Spleen (tissue), 11 donors: ENCODE measurements around the gene RRBP1. TPM values are rescaled to one million over a fixed set of nuclear protein-coding genes. Genes with fewer than 3 reads are reported as not detected.

Experiments
- DNase-seq: peaks from one replicate; pipeline ENCODE4 v3.0.0-alpha.2; 2020
- H3K27ac ChIP-seq, 8 donors: fragments of 200-600 bp; sonication (generic) in 7 of 8; 1 replicate in 4 of 8; 2 replicates in 4 of 8; pipeline versions ENCODE4 v1.5.0 to v1.8.0; 2016 to 2021; ENCODE audit warnings: inconsistent platforms in 4 of 8, mild to moderate bottlenecking in 4 of 8, moderate library complexity in 1 of 8
- H3K27me3 ChIP-seq, 7 donors: fragments of 200-600 bp; sonication (generic) in 6 of 7; replicated peaks in 1 of 7; 1 replicate in 4 of 7; 2 replicates in 3 of 7; pipeline versions ENCODE4 v1.5.0 to v1.8.0; 2016 to 2021; ENCODE audit warnings: inconsistent platforms in 3 of 7, mild to moderate bottlenecking in 1 of 7
- H3K36me3 ChIP-seq, 6 donors: fragments of 200-600 bp; sonication (generic) in 5 of 6; 1 replicate in 4 of 6; 2 replicates in 2 of 6; pipeline versions ENCODE4 v1.5.0 to v1.8.0; 2016 to 2021; ENCODE audit warnings: inconsistent platforms in 2 of 6
- H3K4me1 ChIP-seq, 6 donors: fragments of 200-600 bp; sonication (generic) in 5 of 6; 1 replicate in 3 of 6; 2 replicates in 3 of 6; pipeline versions ENCODE4 v1.5.0 to v1.8.0; 2016 to 2021; ENCODE audit warnings: inconsistent platforms in 3 of 6
- H3K4me3 ChIP-seq, 8 donors: fragments of 200-600 bp; sonication (generic) in 7 of 8; 1 replicate in 4 of 8; 2 replicates in 4 of 8; pipeline versions ENCODE4 v1.5.0 to v1.8.0; 2016 to 2021; ENCODE audit warnings: inconsistent platforms in 4 of 8, mild to moderate bottlenecking in 4 of 8, moderate library complexity in 2 of 8
- H3K9me3 ChIP-seq, 8 donors: fragments of 200-600 bp; sonication (generic) in 7 of 8; 1 replicate in 4 of 8; 2 replicates in 4 of 8; pipeline versions ENCODE4 v1.5.0 to v1.8.0; 2016 to 2021; ENCODE audit warnings: inconsistent platforms in 4 of 8
- POLR2A ChIP-seq, 3 donors: fragments of 450-650 bp; IDR thresholded peaks; one replicate each; pipeline ENCODE4 v1.5.1; 2017; ENCODE audit warnings: antibody characterized with exemption in 3 of 3, mild to moderate bottlenecking in 1 of 3
- POLR2AphosphoS5 ChIP-seq, 3 donors: sonication (generic); formaldehyde crosslinking; IDR thresholded peaks; one replicate each; pipeline ENCODE4 v1.5.1; 2017; ENCODE audit warnings: antibody characterized with exemption in 3 of 3
- WGBS, 5 donors: extraction: QIAGEN DNeasy Blood & Tissue Kit in 3 of 5; methylation state at CpG; one replicate each; pipeline versions ENCODE4 v1.1.5 to v1.1.7; 2013 to 2018; 5-methylcytosine and 5-hydroxymethylcytosine counted together
- intact Hi-C: fragments of 100-400 bp; cut with DNase I; formaldehyde crosslinking; loops from one replicate; pipeline ENCODE4 v1.15.0; 2023; ENCODE audit warnings: low total_unique reads
- polyA plus RNA-seq, 3 donors: library from polyadenylated mRNA; stranded (reverse); fragments of 200-250 nt; gene quantifications; one replicate each; pipeline ENCODE4 v1.2.1, GENCODE V29; 2013
- total RNA-seq, 7 donors: library from RNA; depleted of rRNA in 3 of 7; stranded (reverse); fragments of >200 nt in 3 of 7; fragmentation: NEBNext Ultra II Directional in 4 of 7; extraction: Animal tissue kit (Norgen Biotek cat#: 25700) in 4 of 7; gene quantifications; one replicate each; pipeline versions ENCODE4 v1.1.0 to v1.2.1, GENCODE V29; 2016 to 2021
- TF ChIP-seq, protein P1 (sequence below), 11 experiments: fragments of 200-600 bp in 7 of 11; fragments of 450-650 bp in 4 of 11; sonication (generic) in 4 of 11; IDR thresholded peaks in 8 of 11; conservative IDR thresholded peaks in 3 of 11; 1 replicate in 7 of 11; 2 replicates in 4 of 11; pipeline versions ENCODE4 v1.4.0 to v1.8.0; 2016 to 2021; ENCODE audit warnings: antibody characterized with exemption in 11 of 11, inconsistent platforms in 4 of 11, mild to moderate bottlenecking in 1 of 11
- donor health status: healthy with polysubstance abuse.
- donor health status: DM: no; HTN: no; CAD: no; lungs with moderate emphysema.
- donor health status: DM: no; HTN: no; CAD: no.
- donor health status: Bipolar disorder and iron deficiency.
- donor health status: healthy.
- donor health status: DM: no; HTN: no; CAD: no.
- donor health status: DM: yes; HTN: yes; CAD: no.

The RRBP1 gene
- total and polyA plus RNA-seq, 10 donors: 17.0 to 164 (median 114) TPM

GRCh38 chr20:17723301-17723691, 41.3 kb upstream of the RRBP1 start:
- WGBS, 5 donors: 82 to 93% (median 88%) methylated on average over 5 of the region's 5 CpGs
- intact Hi-C loops: no loop called here
- Histone ChIP-seq H3K27me3 (peaks cover 0 to 6% (median 0%) of the 10 kb centered on the region in 7 donors), H3K9me3 (no peaks in the 10 kb centered on the region), H3K27ac (no peak overlapping the region), H3K4me1 (no peaks in the 10 kb centered on the region), H3K4me3 (no peak overlapping the region), H3K36me3 (no peaks in the 10 kb centered on the region)
- DNase-seq: no peak
- TF ChIP-seq POLR2AphosphoS5 (IDR thresholded peaks at IDR 0.05): no peak
- TF ChIP-seq POLR2A (IDR thresholded peaks at IDR 0.05): no peak
- TF ChIP-seq, protein P1, sequence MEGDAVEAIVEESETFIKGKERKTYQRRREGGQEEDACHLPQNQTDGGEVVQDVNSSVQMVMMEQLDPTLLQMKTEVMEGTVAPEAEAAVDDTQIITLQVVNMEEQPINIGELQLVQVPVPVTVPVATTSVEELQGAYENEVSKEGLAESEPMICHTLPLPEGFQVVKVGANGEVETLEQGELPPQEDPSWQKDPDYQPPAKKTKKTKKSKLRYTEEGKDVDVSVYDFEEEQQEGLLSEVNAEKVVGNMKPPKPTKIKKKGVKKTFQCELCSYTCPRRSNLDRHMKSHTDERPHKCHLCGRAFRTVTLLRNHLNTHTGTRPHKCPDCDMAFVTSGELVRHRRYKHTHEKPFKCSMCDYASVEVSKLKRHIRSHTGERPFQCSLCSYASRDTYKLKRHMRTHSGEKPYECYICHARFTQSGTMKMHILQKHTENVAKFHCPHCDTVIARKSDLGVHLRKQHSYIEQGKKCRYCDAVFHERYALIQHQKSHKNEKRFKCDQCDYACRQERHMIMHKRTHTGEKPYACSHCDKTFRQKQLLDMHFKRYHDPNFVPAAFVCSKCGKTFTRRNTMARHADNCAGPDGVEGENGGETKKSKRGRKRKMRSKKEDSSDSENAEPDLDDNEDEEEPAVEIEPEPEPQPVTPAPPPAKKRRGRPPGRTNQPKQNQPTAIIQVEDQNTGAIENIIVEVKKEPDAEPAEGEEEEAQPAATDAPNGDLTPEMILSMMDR (IDR thresholded peaks at IDR 0.05 in 8 of 11, conservative IDR thresholded peaks at IDR 0.05 in 3 of 11): no peak

GRCh38 chr20:17722493-17723300, 40.7 kb upstream of the RRBP1 start:
- DNase-seq: no peak
- intact Hi-C loops: no loop called here
- Histone ChIP-seq H3K36me3 (no peaks in the 10 kb centered on the region), H3K4me3 (no peak overlapping the region), H3K27ac (no peak overlapping the region), H3K4me1 (no peaks in the 10 kb centered on the region), H3K9me3 (no peaks in the 10 kb centered on the region), H3K27me3 (no peaks in the 10 kb centered on the region)
- TF ChIP-seq POLR2A (IDR thresholded peaks at IDR 0.05): no peak
- no peak for TF ChIP-seq POLR2AphosphoS5 (IDR thresholded peaks at IDR 0.05)
- TF ChIP-seq, protein P1 (IDR thresholded peaks at IDR 0.05 in 8 of 11, conservative IDR thresholded peaks at IDR 0.05 in 3 of 11): no peak
- WGBS, 5 donors: 83 to 87% (median 86%) methylated on average over 14 of the region's 14 CpGs

GRCh38 chr20:17721802-17722486, 39.9 kb upstream of the RRBP1 start:
- intact Hi-C loops: no loop called here
- H3K27me3 ChIP-seq: no peaks in the 10 kb centered on the region
- no peaks in the 10 kb centered on the region for H3K36me3 ChIP-seq
- WGBS, 5 donors: 58 to 70% (median 62%) methylated on average over 6 of the region's 6 CpGs
- no peak overlapping the region for H3K27ac ChIP-seq
- TF ChIP-seq POLR2A (IDR thresholded peaks at IDR 0.05): no peak
- no peak for TF ChIP-seq POLR2AphosphoS5 (IDR thresholded peaks at IDR 0.05)
- TF ChIP-seq, protein P1 (IDR thresholded peaks at IDR 0.05 in 8 of 11, conservative IDR thresholded peaks at IDR 0.05 in 3 of 11): no peak
- H3K9me3 ChIP-seq: no peaks in the 10 kb centered on the region
- no peak overlapping the region for H3K4me3 ChIP-seq
- H3K4me1 ChIP-seq: no peaks in the 10 kb centered on the region
- no peak for DNase-seq

GRCh38 chr20:17720755-17721154, 38.7 kb upstream of the RRBP1 start:
- Histone ChIP-seq H3K4me1 (no peaks in the 10 kb centered on the region), H3K27me3 (no peaks in the 10 kb centered on the region), H3K4me3 (no peak overlapping the region), H3K9me3 (no peaks in the 10 kb centered on the region), H3K36me3 (no peaks in the 10 kb centered on the region), H3K27ac (no peak overlapping the region)
- TF ChIP-seq, protein P1 (IDR thresholded peaks at IDR 0.05 in 8 of 11, conservative IDR thresholded peaks at IDR 0.05 in 3 of 11): no peak
- TF ChIP-seq POLR2AphosphoS5 (IDR thresholded peaks at IDR 0.05): no peak
- intact Hi-C loops: no loop called here
- no peak for DNase-seq
- WGBS, 5 donors: 57 to 73% (median 64%) methylated on average over 4 of the region's 4 CpGs
